H1 (cell line): Measurements from ENCODE around the gene NKIRAS2. TPM values are rescaled to one million over a fixed set of nuclear protein-coding genes. Genes with fewer than 3 reads are reported as not detected.

ENCODE experiments used
- ASH2L ChIP-seq: fragments of 200-600, 300-600 bp; sonication (generic); IDR thresholded peaks from one replicate; pipeline ENCODE4 v1.7.1; 2017; ENCODE audit warnings: low read length
- BCL11A ChIP-seq, 2 experiments: IDR thresholded peaks; one replicate each; pipeline ENCODE4 v1.6.1; 2011; ENCODE audit warnings: low read depth in 2 of 2, low read length in 2 of 2, mild to moderate bottlenecking in 2 of 2
- CHD7 ChIP-seq: fragments of 300-600 bp; sonication (generic); IDR thresholded peaks from 2 replicates; pipeline ENCODE4 v1.7.1; 2012; ENCODE audit warnings: low read length, moderate library complexity, mild to moderate bottlenecking, inconsistent platforms; ENCODE audit not compliant: insufficient replicate concordance
- FOSL1 ChIP-seq: IDR thresholded peaks from 2 replicates; pipeline ENCODE4 v1.6.1; 2011; ENCODE audit warnings: mild to moderate bottlenecking, low read depth, low read length, moderate library complexity; ENCODE audit not compliant: insufficient read depth
- HDAC6 ChIP-seq: IDR thresholded peaks from one replicate; pipeline ENCODE4 v1.7.1; 2012; ENCODE audit warnings: low read depth, mild to moderate bottlenecking, inconsistent platforms, low read length, moderate library complexity
- JUN ChIP-seq: IDR thresholded peaks from 2 replicates; pipeline ENCODE4 v1.6.1; 2011; ENCODE audit warnings: low read depth, mild to moderate bottlenecking, improper control_type of control experiment, low read length
- NRF1 ChIP-seq: IDR thresholded peaks from 2 replicates; pipeline ENCODE4 v1.6.1; 2011; ENCODE audit warnings: mild to moderate bottlenecking, low read depth, low read length, improper control_type of control experiment
- RBBP5 ChIP-seq: IDR thresholded peaks from 2 replicates; pipeline ENCODE4 v1.7.1; 2012; ENCODE audit warnings: low read depth, mild to moderate bottlenecking, inconsistent platforms, low read length, moderate library complexity, borderline replicate concordance
- RFX5 ChIP-seq: IDR thresholded peaks from 2 replicates; pipeline ENCODE4 v1.6.1; 2011; ENCODE audit warnings: low read depth, low read length, improper control_type of control experiment, borderline replicate concordance
- SIRT6 ChIP-seq: IDR thresholded peaks from one replicate; pipeline ENCODE4 v1.7.1; 2012; ENCODE audit warnings: low read length, inconsistent platforms
- TCF12 ChIP-seq: IDR thresholded peaks from 2 replicates; pipeline ENCODE4 v1.6.1; 2011; ENCODE audit warnings: low read depth, mild to moderate bottlenecking, low read length
- ZNF274 ChIP-seq: IDR thresholded peaks from 2 replicates; pipeline ENCODE4 v1.7.0; 2012; ENCODE audit warnings: low read length, borderline replicate concordance; ENCODE audit errors: extremely low read depth
- polyA plus RNA-seq, 7 experiments: library from polyadenylated mRNA; depleted of rRNA in 3 of 7; stranded (reverse) in 5 of 7; unstranded in 2 of 7; fragments of >200 nt in 5 of 7; fragments of 200-250 nt in 2 of 7; gene quantifications; 1 replicate in 5 of 7; 2 replicates in 1 of 7; 4 replicates in 1 of 7; pipeline versions ENCODE4 v1.2.1 to v1.2.3, GENCODE V29; 2011 to 2013; ENCODE audit warnings: missing spikeins in 2 of 7, mixed read lengths in 2 of 7
- total RNA-seq: library from RNA; stranded (reverse); fragmentation: NEBNext Ultra II Directional; extraction: Animal tissue kit (Norgen Biotek cat#: 25700); gene quantifications from 2 replicates; pipeline ENCODE4 v1.2.1, GENCODE V29; 2021
- TF ChIP-seq, protein P1 (sequence below): IDR thresholded peaks from 2 replicates; pipeline ENCODE4 v1.6.1; 2012; ENCODE audit warnings: inconsistent platforms

The NKIRAS2 gene
- total and polyA plus RNA-seq, 2 of the 8 experiments (the other 6 are each of a cell fraction or from before 2014, with no cell fraction given): 34.5 to 51.1 TPM

DNA sequence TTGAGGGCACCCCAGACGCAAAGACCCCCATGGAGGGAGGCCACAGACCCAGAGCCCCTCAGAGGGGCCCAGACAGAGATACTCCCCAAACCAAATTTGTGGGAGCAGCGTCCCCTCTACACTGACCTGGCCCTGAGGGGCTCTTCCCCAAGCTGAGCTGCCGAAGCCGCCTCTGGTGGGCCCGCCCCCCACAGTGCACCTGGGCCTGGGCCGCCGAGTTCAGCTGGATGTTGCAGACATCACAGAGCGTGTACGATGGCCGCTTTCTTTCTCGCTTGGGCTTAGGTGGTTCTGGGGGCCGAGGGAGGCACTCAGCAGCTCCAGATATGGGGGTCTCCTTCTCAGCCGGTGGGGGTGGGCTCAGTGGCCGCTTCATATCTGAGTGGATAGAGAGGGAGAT, 42.8 kb downstream of the NKIRAS2 start (continued):
- TF ChIP-seq CHD7 (no peak), ASH2L (no peak), JUN (no peak), HDAC6 (no peak), ZNF274 (no peak), NRF1 (no peak), FOSL1 (no peak), SIRT6 (no peak), RBBP5 (no peak), BCL11A (IDR thresholded peaks at IDR 0.05; ENCODE audit: low read depth in 2 of 2, low read length in 2 of 2) (no peak), TCF12 (no peak), RFX5 (no peak)
- TF ChIP-seq, protein P1, sequence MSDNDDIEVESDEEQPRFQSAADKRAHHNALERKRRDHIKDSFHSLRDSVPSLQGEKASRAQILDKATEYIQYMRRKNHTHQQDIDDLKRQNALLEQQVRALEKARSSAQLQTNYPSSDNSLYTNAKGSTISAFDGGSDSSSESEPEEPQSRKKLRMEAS: no peak
